Activated CD4-positive, alpha-beta T cell treated with anti-CD3 and anti-CD28 coated beads for 1 hour (primary cell): ENCODE measurements around the gene VWA1.
A peak's percentile ranks its signal among the peaks of the same experiment; 100 is the strongest.
"Not testable (repeated sequence)": the region's sequence is repeated elsewhere in the genome, so short reads cannot be mapped to it uniquely, and the experiment has no call there.

ENCODE experiments used
- DNase-seq: peaks from one replicate; pipeline ENCODE4 v3.0.0-alpha.2; 2020

Gene VWA1

DNA sequence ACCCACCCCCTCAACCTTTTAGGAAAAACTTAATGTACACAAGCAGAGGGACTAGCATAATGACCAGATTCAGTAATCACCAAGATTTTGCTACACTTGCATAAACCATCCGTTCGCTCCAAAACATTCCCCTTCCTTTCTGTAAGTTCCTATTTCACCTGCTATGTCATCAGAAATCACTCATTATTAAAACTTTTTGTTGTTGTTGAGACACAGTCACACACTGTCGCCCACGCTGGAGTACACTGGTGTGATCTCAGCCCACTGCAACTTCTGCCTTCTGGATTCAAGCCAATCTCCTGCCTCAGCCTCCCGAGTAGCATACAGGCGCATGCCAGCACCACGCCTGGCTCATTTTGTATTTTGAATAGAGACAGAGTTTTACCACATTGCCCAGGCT lies 31.8 kb upstream of the VWA1 start:
- DNase-seq: no peak

DNA sequence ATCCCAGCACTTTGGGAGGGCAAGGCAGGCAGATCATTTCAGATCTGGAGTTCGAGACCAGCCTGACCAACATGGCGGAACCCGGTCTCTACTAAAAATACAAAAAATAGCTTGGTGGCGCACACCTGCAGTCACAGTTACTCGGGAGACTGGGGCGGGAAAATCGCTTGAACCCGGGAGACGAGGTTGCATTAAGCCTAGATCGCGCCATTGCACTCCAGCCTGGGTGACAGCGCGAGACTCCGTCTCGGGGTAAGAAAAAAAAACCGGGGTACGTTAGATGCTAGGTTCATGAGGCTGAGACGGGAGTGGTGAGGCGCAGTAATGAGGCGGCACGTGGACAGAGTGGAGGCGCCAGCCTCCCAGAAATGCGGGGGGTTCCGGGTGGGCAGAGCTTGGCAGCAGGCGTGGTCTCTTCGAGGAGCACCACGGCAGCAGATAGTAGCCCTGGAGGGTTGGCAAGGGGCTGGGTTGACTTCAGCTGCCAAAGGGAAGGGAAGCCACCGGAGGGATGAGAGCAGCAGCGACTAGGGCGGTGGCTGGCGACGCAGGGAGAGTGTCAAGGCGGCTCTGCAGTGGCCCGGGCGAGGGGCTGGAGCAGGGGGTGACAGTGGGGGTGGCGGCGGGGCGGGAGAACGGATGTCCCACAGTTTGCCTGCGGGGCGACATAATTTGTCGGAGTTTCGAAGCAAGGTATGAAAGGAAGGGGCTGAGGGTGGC lies 29.2 kb upstream of the VWA1 start:
- no peak for DNase-seq

DNA sequence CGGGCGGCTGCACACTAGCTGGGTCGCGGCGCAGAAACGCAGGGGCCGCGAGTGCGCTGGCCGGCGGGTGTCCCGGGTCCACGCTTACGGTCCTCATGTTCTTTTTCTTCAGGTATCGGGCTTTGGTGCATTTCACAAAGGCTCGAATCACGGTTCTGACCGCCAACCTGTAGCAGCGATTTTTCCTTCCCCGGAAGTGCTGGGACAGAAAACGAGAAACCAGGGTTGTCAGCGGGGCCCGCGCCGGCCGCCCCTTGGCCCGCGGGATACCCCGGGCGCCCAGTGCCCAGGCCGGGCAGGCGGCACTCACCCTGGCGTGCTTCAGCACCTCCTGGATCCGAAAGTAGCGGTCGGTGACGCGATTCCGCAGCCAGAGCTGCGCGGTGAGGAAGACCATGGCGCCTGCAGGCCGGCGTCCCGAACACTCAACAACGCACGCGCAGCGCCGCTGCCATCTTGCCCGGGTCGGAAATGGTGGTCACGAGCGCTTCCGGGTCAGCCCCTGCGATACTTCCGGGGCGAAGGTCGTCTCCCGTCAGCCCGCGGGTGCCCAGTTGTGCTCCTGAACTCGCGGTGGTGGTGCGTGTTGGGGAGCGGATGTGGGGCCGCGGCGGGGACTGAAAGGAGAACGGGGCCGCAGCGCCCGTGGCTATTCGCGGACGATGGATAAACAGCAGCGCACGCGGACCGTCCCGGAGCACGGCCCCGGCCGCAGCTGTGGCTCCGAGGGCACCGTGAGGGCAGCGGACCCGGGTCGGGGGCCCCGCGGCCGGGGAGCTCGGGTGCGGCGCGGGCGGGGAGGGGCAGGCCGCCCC lies 28.5 kb upstream of the VWA1 start, which contains the start of gene MRPL20:
Gene MRPL20 (minus strand): TSS at position 473 of the 815 bp plus-strand sequence. CDS start 76 bp downstream, at position 397.
- peak; percentile 93 for DNase-seq

DNA sequence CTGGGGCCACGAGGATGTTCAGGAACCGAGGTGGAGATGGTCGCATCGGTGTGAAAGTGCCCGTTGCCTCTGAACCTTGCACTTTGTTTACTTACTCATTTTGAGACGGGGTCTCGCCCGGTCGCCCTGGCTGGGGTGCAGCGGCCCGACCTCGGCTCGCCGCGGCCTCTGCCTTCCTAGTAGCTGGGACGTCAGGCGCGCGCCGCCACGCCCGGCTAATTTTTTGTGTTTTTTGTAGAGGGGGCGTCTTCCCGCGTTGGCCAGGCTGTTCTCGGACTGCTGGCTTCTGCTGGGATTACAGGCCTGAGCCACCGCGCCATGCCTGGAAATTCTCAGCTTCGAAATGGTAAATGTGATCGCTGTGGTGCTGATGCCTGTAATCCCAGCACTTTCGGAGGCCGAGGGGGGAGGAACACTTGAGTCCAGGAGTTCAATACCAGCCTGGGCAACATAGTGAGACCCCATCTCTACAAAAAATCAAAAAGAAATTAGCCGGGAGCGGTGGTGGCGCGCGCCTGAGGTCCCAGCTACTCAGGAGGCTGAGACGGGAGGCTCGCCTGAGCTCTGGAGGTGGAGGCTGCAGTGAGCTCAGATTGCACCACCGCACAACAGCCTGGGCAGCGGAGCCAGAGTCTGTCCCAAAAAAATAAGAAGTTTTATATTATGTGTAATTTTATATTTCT lies 27.7 kb upstream of the VWA1 start:
- no peak for DNase-seq

DNA sequence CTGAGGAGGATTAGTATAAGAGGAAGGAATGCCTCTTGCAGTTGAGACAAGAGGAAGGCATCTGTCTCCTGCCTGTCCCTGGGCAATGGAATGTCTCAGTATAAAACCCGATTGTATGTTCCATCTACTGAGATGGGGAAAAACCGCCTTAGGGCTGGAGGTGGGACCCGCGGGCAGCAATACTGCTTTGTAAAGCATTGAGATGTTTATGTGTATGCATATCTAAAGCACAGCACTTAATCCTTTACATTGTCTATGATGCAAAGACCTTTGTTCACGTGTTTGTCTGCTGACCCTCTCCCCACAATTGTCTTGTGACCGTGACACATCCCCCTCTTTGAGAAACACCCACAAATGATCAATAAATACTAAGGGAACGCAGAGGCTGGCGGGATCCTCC lies 25.3 kb upstream of the VWA1 start:
- DNase-seq: not testable (repeated sequence)

DNA sequence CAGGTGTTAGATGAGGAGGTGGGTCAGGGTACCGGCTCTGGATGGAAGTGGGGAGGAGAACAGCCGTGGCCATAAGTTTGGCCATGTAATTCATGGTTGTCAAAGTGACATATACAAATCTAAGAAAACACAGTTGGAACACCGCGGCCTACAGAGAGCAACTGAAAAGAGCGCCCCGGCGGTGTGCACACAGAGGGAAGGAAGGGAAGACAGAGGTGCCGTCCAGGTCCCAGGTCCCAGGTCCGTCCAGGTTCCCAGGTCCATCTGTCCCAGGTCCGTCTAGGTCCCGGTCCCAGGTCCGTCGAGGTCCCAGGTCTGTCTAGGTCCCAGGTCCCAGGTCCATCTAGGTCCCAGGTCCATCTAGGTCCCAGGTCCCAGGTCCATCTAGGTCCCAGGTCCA lies 23.9 kb upstream of the VWA1 start:
- DNase-seq: no peak

DNA sequence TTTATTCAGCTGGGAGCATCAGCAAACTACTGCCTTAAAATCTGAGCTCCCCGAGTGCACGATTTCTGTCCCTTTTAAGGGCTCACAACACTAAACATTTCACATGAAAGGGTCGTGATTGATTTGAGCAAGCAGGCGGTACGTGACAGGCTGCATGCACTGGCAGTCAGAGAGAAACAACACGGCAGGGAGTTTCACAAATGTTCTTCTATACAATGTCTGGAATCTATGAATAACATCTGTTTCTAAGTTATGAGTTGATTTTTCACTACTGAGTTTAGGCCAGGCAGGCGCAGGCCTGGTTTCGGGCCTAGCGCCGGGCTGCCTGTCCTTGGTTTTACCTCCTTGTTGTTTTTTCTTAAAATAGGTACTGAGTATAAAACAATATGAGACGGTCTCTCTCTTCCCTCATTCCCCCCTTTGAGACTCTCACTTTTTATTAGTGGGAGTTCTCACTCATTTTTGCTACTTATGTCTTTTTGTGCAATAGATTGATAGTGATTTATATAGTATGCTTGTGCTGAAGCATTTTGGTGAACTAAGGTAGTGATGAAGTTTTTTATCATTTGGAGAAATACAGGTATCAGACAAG lies 23.1 kb upstream of the VWA1 start:
- DNase-seq: not testable (repeated sequence)

DNA sequence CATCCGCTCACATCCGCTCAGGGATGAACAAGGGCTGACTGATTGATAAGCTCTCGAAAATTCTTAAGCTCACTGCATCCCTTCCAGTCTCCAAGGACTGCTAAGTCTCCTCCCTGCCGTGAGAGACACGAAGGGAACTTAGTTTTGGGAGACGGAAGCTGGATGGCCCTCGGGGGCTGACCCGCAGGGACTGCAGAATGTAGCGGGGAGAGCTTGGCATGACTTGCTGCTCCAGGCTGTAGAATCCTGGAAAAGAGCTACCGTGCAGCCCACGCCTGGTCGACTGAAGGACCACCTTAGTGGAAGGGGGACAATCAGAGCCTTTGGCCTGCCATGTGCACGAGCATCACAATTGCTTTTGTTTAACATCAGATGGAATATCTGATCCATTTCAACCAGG lies 19.7 kb upstream of the VWA1 start:
- no peak for DNase-seq

DNA sequence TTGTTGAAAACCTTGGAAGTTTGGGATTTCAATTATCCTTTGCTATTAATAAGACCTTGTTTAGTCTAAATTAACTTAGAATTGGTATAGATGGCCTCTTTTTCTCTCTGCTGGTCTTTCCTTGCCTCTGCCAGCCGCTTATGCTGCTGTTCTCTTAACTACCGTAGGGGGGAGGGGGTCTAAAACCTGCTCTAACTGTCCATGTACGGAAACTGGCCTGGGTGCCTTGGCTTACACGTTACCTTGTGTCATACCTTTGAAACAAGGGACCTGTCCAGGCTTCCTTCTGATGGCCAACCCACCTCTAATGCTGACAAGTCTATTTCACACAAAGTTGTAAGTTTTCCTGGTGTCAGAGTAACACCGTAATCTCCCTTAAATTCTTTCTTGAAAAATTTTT lies 18.1 kb upstream of the VWA1 start:
- not testable (repeated sequence) for DNase-seq

DNA sequence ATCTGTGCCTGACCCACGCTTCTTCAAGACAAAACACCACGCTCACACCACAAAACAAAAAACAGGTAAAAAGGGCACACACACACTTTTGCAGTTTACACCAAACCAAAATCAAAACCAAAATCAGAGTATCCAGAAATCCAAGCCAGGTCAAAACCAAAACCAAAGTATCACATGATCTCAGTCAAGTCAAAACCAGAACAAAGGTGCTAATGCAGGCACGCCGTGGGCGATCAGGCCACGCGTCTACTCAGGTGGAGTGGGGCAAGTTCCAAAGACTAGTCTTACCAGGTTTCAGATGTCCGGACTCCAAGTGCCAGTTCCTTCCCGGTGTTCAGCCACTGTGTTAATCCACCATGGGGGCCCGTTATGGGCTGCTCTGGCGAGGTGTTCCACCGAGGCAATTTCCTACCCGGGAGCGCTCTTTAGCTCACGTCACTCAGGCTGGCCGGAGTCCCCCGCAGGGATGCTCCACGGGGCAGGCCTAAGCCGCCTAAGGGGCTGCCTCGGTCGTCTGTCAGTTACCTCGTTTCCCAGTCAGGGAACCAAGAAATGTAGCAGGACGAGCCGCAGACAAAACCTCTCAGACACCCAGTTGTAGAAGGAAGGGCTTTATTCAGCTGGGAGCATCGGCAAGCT lies 17.5 kb upstream of the VWA1 start:
- DNase-seq: not testable (repeated sequence)

DNA sequence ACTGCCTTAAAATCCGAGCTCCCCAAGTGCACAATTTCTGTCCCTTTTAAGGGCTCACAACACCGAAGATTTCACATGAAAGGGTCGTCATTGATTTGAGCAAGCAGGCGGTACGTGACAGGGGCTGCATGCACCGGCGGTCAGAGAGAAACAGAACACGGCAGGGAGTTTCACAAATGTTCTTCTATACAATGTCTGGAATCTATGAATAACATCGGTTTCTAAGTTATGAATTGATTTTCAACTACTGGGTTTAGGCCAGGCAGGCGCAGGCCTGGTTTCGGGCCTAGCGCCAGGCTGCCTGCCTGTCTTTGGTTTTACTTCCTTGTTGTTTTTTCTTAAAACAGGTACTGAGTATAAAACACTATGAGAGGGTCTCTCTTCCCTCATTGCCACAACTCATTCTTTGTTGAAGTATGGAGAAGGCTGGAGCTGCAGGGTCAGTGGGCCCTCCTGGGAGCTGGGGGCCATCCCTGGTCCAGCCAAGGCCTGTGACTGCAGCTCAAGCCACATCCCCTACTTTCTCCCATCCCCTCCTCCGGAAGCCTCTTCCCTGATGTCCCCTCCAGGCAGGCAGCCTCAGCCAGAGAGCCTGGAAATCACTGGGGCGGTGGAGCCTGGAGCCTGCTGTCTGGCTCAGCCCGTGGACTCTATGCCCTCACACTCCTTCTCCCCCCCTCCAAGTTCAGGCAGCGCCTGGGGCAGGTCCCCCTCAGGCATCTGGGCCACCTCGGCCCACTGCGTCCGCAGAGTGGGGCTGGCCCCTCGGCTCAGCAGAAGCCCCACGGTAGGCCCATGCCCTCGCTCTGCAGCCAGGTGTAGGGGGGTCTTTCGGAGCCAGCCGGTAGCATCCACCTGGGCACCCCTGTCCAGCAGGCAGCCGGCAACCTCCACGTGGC lies 16.8 kb upstream of the VWA1 start:
- DNase-seq: no peak

DNA sequence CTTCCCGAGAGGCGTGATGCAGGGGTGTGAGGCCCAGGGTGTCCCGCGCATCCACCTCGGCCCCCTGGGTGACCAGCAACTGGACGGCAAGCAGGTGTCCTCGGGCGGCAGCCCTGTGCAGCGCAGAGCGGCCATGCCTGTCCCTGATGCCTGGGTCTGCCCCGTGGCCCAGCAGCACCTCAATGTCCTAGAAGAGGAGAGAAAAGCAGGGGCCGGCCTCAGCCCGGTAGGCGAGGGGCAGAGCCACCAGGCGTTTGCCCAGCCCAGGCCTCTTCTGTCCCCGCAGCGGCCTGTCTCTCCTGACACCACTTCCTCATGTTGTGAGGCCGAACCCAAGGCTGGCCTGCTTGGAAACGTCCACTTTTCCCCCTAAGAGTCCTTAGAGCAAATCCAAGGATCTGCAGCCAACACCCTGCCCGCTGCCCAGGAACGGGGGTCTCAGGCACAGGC lies 16.1 kb upstream of the VWA1 start:
- DNase-seq: no peak

DNA sequence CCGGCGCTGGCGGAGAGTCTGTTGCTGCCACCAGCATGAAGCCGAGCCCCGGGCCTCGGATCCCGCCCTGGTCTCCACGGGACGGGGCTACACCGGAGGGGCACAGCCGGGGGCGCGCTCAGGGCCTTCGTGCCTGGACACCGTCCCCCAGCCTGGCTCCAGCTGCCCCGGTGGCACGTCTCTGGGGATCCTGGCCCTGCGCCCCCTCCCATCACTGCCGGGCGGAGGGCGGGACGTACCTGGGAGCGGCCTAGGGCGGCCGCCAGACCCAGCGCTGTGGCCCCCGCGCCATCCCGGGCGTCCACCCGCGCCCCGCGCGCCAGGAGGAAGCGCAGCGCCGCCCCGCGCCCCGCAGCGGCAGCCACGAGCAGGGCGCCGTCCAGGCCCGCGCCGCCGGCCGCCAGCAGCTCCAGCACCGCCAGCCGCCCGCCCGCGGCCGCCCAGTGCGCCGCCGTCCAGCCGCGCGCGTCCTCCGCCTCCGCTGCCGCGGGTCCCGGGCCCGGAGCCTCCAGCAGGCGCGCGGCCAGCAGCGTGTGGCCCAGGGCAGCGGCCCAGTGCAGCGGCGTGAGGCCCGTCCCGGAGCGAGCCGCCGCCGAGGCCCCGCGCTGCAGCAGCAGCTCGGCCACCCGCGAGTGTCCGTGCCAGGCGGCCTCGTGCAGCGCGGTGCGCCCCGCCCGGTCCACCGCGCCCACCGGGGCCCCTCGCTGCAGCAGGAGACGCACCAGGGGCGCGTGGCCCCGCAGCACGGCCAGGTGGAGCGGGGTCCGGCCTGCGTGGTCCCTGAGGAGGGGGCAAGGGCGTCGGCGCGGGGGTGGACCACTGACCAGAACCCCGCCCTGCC lies 15.5 kb upstream of the VWA1 start:
- DNase-seq: no peak

DNA sequence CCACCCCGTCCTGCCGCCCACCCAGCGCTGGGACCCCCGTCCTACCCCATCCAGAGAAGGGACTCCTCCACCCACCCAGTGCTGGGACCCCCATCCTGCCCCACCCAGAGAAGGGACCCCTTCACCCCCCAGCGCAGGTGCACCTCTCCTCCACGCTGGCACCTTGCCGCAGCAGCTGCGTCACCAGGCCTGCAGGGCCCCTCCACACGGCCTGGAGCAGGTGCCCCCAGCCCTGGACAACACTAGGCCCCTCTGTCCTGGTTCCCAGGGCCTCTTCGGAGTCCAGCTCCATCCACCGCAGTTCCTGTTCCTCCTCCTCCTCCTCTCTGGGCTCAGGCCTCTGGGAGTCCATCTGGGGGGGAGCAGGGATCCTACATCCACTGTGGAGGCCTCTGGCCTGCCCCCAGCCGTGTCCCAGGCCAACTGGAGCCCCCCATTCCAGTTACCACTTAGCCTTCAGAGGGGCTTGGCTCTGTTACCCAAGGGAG lies 14.8 kb upstream of the VWA1 start:
- DNase-seq: no peak

DNA sequence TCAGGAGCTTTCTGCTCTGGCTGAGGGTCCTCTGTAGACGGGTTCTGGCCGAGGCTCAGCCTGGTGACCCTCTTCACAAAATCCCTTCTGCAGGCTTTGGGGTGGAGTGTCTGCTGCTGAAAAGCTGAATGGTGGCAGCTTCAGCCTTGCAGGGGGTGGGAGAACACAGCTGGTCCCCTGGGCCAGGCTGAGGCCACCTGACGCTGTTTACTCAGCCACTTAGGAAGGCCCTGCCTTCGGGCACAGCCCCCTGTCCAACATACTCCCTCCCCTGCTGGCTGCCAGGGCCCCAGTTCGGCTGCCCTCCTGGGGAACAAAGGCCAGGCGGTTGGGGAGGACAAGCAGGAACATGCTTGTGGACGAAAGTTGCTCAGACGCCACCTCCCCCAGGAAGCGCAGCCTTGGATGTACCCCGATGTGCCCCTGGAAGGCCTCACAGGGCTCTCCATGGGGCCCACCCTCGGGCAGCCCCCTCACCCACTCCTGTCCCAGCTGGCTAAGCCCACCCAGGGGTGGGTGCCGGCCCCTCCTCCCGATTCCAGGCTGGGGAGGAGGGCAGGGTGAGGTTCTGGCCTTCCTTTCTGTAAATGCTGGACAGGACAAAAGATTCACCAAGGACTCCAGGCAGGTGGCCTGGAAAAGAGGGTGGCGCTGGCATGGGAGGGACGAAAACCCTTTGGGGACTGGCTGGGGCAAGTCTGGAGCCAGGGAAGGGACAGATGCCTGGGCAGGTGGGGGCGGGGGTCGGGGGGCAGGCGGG lies 14.2 kb upstream of the VWA1 start, which contains the start of gene ANKRD65:
Gene ANKRD65 (minus strand): TSS at position 130 of the 760 bp plus-strand sequence. CDS start 271 bp downstream, outside the sequence.
- no peak for DNase-seq

DNA sequence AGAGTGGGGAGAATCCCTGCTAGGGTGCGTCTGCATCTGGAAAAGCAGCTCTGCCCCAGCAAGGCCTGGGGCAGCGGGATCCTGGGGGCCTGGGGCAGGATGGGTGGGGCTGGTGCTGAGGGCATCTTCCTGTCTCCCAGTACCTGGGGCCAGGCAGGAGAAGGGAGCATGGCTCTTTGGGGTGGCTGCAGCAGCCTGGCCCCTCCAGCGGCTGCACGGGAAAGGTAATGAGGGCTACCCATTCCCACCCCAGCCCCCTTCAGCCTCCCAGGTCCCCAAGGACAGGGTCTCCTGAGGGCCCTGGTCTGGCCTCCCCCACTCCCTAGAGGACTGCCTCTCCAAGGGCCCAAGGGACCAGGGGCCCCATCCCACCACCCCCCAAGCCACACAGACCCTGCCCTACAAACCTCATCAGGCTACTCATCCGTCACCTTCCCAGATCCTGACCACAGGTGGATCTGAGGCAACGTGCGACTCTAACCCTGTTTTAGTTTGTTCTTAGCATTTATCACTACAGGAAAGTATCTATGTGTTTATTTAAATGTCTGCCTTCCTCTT lies 13.5 kb upstream of the VWA1 start:
- no peak for DNase-seq

DNA sequence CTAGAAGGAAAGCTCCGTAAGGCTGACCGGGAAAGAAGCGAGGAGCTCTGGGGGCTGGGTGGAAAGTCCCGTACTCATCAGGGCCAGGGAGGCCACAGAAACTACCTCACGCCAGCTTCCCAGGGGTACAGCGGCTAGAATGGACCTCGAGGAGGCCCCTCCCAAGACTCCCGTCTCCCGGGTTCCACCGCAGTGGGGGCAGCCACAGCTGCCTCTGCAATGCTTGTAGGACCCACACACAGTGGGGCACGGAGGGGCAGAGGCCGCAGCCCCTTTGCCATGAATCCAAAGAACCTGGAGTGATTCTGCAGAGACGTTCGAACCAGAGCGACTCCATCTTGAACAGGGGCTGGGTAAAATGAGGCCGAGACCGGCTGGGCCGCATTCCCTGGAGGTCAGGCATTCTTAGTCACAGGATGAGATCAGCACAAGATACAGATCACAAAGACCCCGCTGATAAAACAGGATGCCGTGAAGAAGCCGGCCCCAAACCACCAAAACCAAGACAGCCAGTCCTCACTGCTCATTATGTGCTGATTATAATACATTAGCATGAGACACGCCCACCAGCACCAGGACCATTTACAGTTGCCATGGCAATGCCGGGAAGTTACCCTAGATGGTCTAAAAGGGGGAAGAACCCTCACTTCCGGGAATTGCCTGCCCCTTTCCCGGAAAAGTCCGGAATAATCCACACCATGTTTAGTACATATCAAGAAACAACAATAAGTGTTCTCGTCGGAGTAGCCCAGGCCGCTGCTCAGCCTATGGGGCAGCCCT lies 12.8 kb upstream of the VWA1 start:
- no peak for DNase-seq

DNA sequence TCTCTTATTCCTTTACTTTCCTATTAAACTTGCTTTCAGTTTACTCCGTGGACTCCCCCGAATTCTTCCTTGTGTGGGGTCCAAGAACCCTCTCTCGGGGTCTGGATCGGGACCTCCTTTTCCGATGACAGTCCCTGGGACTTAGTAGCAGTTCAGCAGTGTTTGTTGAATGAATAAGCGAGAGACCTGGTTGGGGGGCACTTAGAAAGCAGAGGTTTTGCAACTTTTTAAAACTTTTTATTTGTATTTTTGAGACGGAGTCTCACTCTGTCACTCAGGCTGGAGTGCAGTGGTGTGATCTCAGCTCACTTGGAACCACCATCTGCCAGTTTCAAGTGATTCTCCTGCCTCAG lies 12.3 kb upstream of the VWA1 start:
- no peak for DNase-seq
